ENCODE measurements around the gene PRKACG. TPM values are rescaled to one million over a fixed set of nuclear protein-coding genes. Genes with fewer than 3 reads are reported as not detected.

Gene PRKACG
- total RNA-seq, 1 donor from 2014 or later, result not detected

GRCh38 chr9:69029535-69029934 lies 15.6 kb upstream of the PRKACG start:
- no peak for DNase-seq (ENCODE audit: low spot score)
- intact Hi-C loops (cut with DNase I), result loop anchor here (5.0 kb wide), 2 partner anchors 322 to 447 kb away; partner anchors contain the start of gene PIP5K1B

- no peak for DNase-seq (ENCODE audit: low spot score)
- intact Hi-C loops (cut with DNase I), result loop anchor here (5.0 kb wide), 2 partner anchors 321 to 446 kb away; partner anchors contain the start of gene PIP5K1B
Observed at GRCh38 chr9:69028754-69029153, 14.8 kb upstream of the PRKACG start.

- DNase-seq (ENCODE audit: low spot score), result no peak
- intact Hi-C loops (cut with DNase I), result loop anchor here (5.0 kb wide), 2 partner anchors 320 to 445 kb away; partner anchors contain the start of gene PIP5K1B
Observed at GRCh38 chr9:69027355-69028097, 13.6 kb upstream of the PRKACG start.

- intact Hi-C loops (cut with DNase I), result no loop called here
- DNase-seq (ENCODE audit: low spot score), result peak; percentile 29
Observed at GRCh38 chr9:69023650-69024049, 9.7 kb upstream of the PRKACG start.

- intact Hi-C loops (cut with DNase I), result no loop called here
- DNase-seq (ENCODE audit: low spot score), result no peak
Observed at GRCh38 chr9:69020301-69021145, 6.6 kb upstream of the PRKACG start.

GRCh38 chr9:69019808-69020207 lies 5.9 kb upstream of the PRKACG start:
- intact Hi-C loops (cut with DNase I), result no loop called here
- DNase-seq (ENCODE audit: low spot score), result no peak

GRCh38 chr9:69018737-69019136 lies 4.8 kb upstream of the PRKACG start:
- intact Hi-C loops (cut with DNase I), result no loop called here
- DNase-seq (ENCODE audit: low spot score), result no peak

- intact Hi-C loops (cut with DNase I), result no loop called here
- DNase-seq (ENCODE audit: low spot score), result no peak
Observed at GRCh38 chr9:69016191-69017096, 2.5 kb upstream of the PRKACG start.

GRCh38 chr9:69013382-69013727 lies 558 bp downstream of the PRKACG start:
- DNase-seq (ENCODE audit: low spot score), result no peak
- intact Hi-C loops (cut with DNase I), result no loop called here

- no peak for DNase-seq (ENCODE audit: low spot score)
- intact Hi-C loops (cut with DNase I), result no loop called here
Observed at GRCh38 chr9:69012696-69013381, 1.1 kb downstream of the PRKACG start.

- DNase-seq (ENCODE audit: low spot score), result no peak
- intact Hi-C loops (cut with DNase I), result no loop called here
Observed at GRCh38 chr9:69009708-69010107, 4.2 kb downstream of the PRKACG start.

- no peak for DNase-seq (ENCODE audit: low spot score)
- intact Hi-C loops (cut with DNase I), result no loop called here
Observed at GRCh38 chr9:69004836-69005235, 9.1 kb downstream of the PRKACG start.

- DNase-seq (ENCODE audit: low spot score), result no peak
- intact Hi-C loops (cut with DNase I), result no loop called here
Observed at GRCh38 chr9:69003051-69003450, 10.9 kb downstream of the PRKACG start.

GRCh38 chr9:69001921-69002320 lies 12.0 kb downstream of the PRKACG start:
- intact Hi-C loops (cut with DNase I), result no loop called here
- DNase-seq (ENCODE audit: low spot score), result no peak

GRCh38 chr9:68999393-69000105 lies 14.4 kb downstream of the PRKACG start:
- DNase-seq (ENCODE audit: low spot score), result no peak
- intact Hi-C loops (cut with DNase I), result loop anchor here (1.0 kb wide), 1 partner anchor 415 kb away; no protein-coding TSS in a partner anchor

GRCh38 chr9:68998812-68999211 lies 15.1 kb downstream of the PRKACG start:
- intact Hi-C loops (cut with DNase I), result loop anchor here (1.0 kb wide), 1 partner anchor 415 kb away; no protein-coding TSS in a partner anchor

GRCh38 chr9:68998385-68998784 lies 15.5 kb downstream of the PRKACG start:
- intact Hi-C loops (cut with DNase I), result no loop called here
- DNase-seq (ENCODE audit: low spot score), result no peak

More at GRCh38 chr9:68998812-68999211, 15.1 kb downstream of the PRKACG start:
- no peak for DNase-seq (ENCODE audit: low spot score)

- intact Hi-C loops (cut with DNase I), result no loop called here
- no peak for DNase-seq (ENCODE audit: low spot score)
Observed at GRCh38 chr9:68997666-68998065, 16.2 kb downstream of the PRKACG start.
